Endometrium (tissue), 2 donors: ENCODE results near the gene RPRM.
"Not testable (repeated sequence)": the region's sequence is repeated elsewhere in the genome, so short reads cannot be mapped to it uniquely, and the experiment has no call there.

Experiments used
- FAIRE-seq: peaks from 2 replicates; lab custom pipeline; 2012; peaks lifted over from hg19 to GRCh38; lab: Jason Lieb, UNC
- donor health status: control.
- donor health status: control.

RPRM gene

DNA sequence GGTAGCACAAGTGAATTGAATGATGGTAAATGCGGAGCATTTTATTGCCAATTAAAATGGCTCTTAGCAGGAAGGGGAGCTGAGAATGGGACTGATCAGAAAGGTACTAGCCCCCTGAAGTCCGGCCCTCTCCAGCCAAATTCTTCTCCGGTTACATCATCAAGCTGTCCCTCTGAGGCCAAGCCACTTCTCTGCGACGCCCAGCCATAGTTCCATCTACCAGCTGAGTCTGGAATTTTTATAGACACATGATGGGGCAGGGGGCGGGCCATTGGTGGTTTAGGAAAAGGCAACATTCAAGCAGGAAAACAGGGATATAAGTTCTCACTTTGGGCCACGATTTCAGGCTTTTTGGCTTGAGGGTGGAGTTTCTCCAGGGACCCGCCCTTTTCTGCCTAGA lies 22.7 kb downstream of the RPRM start:
- no peak for FAIRE-seq

DNA sequence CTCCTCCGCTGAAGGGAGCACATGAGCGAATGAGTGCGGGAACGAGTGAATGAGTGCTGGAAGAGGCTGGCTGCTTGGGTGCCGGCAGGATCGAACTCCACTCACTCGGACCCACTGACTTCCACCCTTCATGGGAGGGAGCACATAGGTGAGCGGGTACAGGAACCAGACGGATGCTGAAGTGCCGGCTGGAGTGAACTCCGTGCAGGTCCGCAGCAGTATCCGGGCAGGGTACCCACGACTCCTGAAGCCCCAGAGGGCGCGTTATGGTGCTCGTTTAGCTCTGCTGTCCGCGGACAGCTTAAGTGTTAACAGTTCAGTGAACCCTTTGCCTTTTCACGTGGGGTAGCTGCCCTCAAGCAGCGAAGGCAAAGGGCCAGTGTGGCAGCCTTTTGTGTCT lies 23.2 kb downstream of the RPRM start:
- FAIRE-seq, result no peak

DNA sequence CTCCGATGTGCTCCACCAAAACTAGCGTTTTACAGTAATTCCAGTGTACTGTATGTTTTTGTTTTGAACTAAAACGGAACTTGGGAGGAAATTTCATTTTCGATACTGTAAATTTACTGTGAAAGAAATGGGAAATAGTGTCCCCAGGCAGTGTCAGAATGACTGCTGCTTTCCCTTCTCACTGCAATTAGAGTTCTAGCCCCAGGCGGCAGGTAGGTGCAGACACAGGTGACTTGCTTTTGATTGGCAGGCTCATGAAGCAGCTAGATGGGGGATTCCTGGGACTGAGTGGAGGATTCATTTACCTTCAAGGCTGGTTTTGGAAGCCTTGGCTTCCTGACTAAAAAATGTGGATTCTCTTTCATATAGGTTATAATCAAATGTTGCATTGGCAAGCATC lies 27.0 kb downstream of the RPRM start:
- FAIRE-seq, result no peak

DNA sequence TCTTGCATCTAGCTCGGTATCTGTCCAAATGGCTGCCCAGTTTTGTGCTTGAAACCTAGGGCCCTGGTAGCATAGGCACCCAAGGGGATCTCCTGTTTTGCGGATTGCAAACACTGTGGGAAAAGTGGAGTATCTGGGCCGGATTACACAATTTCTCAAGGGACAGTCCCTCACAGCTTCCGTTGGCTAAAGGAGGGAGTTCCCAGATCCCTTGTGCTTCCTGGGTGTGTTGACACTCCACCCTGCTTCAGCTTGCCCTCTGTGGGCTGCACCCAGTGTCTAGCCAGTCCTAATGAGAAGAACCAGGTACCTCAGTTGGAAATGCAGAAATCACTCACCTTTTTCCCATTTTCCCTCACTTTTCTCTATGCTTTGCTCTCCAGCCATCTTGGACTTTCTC lies 35.5 kb downstream of the RPRM start:
- FAIRE-seq, result no peak

DNA sequence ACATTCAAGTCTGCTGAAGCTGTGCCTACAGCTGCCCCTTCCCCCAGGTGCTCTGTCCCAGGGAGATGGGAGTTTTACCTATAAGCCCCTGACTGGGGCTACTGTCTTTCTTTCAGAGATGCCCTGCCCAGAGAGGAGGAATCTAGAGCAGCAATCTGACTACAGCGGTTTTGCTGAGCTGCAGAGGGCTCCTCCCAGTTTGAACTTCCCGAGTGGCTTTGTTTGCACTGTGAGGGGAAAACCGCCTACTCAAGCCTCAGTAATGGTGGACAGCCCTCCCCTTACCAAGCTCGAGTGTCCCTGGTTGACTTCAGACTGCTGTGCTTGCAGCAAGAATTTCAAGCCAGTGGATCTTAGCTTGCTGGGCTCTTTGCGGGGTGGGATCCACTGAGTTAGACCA lies 35.9 kb downstream of the RPRM start:
- not testable (repeated sequence) for FAIRE-seq

DNA sequence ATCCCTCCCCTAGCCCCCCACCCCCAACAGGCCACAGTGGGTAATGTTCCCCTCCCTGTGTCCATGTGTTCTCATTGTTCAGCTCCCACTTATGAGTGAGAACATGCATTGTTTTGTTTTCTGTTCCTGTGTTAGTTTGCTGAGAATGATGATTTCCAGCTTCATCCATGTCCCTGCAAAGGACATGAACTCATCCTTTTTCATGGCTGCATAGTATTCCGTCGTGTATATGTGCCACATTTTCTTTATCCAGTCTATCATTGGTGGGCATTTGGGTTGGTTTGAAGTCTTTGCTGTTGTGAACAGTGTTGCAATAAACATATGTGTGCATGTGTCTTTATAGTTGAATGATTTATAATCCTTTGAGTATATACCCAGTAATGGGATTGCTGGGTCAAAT lies 38.5 kb downstream of the RPRM start:
- not testable (repeated sequence) for FAIRE-seq

DNA sequence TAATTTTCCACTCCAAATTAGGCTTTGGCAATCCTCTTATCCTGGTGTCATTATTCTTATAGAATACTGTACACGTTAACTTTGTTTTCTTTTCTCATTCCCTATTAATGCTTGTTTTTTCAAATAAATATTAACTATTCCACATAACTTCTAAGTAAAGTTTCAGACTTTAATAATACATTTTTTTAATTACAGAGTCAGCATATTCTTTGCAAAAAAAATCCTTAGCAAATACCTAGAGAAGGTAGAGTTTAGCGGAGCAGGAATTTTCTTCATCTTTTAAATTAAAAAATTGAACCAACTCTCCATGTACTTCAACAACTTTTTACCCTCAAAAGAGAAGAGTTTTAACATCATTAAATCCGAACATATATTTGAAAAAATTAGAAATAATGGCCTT lies 45.2 kb downstream of the RPRM start:
- no peak for FAIRE-seq

DNA sequence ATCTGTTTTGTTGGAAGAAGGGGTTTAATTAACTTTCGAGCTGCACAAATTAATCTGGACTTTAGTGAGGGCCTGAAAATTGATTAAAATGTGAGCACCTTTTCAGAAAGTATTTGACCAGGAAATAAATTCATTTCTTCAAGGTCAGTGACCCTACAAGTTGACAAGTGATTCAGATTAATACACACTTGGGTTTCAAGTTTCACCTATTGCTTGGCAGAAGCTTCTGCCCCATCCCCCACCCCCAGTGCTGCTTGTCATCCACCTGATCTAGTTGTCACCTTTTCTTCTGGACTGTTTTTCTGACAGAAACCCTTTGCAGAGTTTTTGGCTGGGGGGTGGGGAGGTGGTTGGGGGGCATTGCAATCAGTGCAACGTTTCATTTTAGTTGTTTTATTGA lies 46.2 kb downstream of the RPRM start:
- FAIRE-seq, result no peak

DNA sequence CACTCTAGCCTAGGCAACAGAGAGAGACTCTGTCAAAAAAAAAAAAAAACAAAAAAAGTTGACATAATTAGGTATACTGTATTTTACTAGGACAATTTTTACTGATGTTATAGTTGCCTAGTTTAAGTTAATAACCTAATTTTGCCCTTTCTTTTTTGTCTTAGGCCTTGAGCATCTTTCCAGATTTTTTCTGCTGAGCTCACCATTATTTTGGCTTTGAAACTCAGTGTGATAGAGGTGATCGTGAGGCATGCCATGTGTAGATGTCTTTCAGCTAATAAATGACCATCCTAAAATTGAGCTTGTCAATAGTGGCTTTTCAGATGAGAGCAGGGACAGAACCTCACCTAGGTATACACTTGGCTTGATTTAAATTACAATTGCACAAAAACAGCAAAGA lies 47.4 kb downstream of the RPRM start:
- no peak for FAIRE-seq
